ENCODE results near the gene TMEM43. TPM values are rescaled to one million over a fixed set of nuclear protein-coding genes. Genes with fewer than 3 reads are reported as not detected.
"Not testable (repeated sequence)": the region's sequence is repeated elsewhere in the genome, so short reads cannot be mapped to it uniquely, and the experiment has no call there.

The TMEM43 gene
- total and polyA plus RNA-seq, 12 donors = 23.9 to 98.0 (median 38.2) TPM

GRCh38 chr3:14118400-14119381 lies 6.2 kb upstream of the TMEM43 start:
- 73 to 75% methylated on average over 13 of the region's 13 CpGs for WGBS, 2 donors
- no peak overlapping the region for H3K4me3 ChIP-seq
- TF ChIP-seq CTCF (IDR thresholded peaks at IDR 0.05) = no peak
- no peak overlapping the region for H3K27ac ChIP-seq
- ATAC-seq (peak in 1 of 8 donors; percentile 28), DNase-seq (no peak)
- intact Hi-C loops (cut with DNase I) = loop anchor here in 2 of 10 donors (5.0 to 10.0 kb wide), 2 partner anchors 221 to 224 kb away; no protein-coding TSS in a partner anchor
- H3K27me3 ChIP-seq = no peaks in the 10 kb centered on the region
- peaks cover 0 to 63% (median 26%) of the 10 kb centered on the region in 9 donors for H3K36me3 ChIP-seq
- no peaks in the 10 kb centered on the region for H3K9me3 ChIP-seq
- peaks cover 4 to 30% (median 15%) of the 10 kb centered on the region in 9 donors for H3K4me1 ChIP-seq

- H3K9me3 ChIP-seq = no peaks in the 10 kb centered on the region
- intact Hi-C loops (cut with DNase I) = loop anchor here in 7 of 10 donors (5.0 to 10.0 kb wide), 3 partner anchors 222 to 465 kb away; no protein-coding TSS in a partner anchor
- H3K27me3 ChIP-seq = no peaks in the 10 kb centered on the region
- peaks cover 0 to 54% (median 18%) of the 10 kb centered on the region in 9 donors for H3K36me3 ChIP-seq
- H3K27ac ChIP-seq = no peak overlapping the region
- DNase-seq (no peak), ATAC-seq (no peak)
- no peak for TF ChIP-seq CTCF (IDR thresholded peaks at IDR 0.05)
- WGBS, 2 donors = 88 to 93% methylated on average over 2 of the region's 2 CpGs
- H3K4me3 ChIP-seq = no peak overlapping the region
- peaks cover 5 to 34% (median 20%) of the 10 kb centered on the region in 9 donors for H3K4me1 ChIP-seq
Observed at GRCh38 chr3:14119651-14120050, 5.2 kb upstream of the TMEM43 start.

GRCh38 chr3:14120111-14120920 lies 4.5 kb upstream of the TMEM43 start:
- intact Hi-C loops (cut with DNase I) = loop anchor here in 5 of 10 donors (5.0 to 10.0 kb wide), 3 partner anchors 223 to 466 kb away; no protein-coding TSS in a partner anchor
- no peak for ATAC-seq
- Histone ChIP-seq H3K27ac (no peak overlapping the region), H3K27me3 (no peaks in the 10 kb centered on the region), H3K4me3 (no peak overlapping the region), H3K9me3 (no peaks in the 10 kb centered on the region), H3K36me3 (peaks cover 0 to 47% (median 11%) of the 10 kb centered on the region in 9 donors), H3K4me1 (peaks cover 5 to 34% (median 23%) of the 10 kb centered on the region in 9 donors)
- no peak for TF ChIP-seq CTCF (IDR thresholded peaks at IDR 0.05)
- WGBS, 2 donors = 95 to 96% methylated on average over 11 of the region's 11 CpGs
- DNase-seq = no peak

GRCh38 chr3:14120921-14121448 lies 3.9 kb upstream of the TMEM43 start:
- not testable (repeated sequence) for H3K27ac ChIP-seq, H3K27me3 ChIP-seq, H3K4me3 ChIP-seq, DNase-seq, ATAC-seq, H3K9me3 ChIP-seq
- intact Hi-C loops (cut with DNase I) = loop anchor here in 5 of 10 donors (5.0 to 10.0 kb wide), 3 partner anchors 224 to 466 kb away; no protein-coding TSS in a partner anchor
- Histone ChIP-seq H3K36me3 (peaks cover 0 to 41% (median 8%) of the 10 kb centered on the region in 9 donors), H3K4me1 (peaks cover 5 to 40% (median 30%) of the 10 kb centered on the region in 9 donors)
- WGBS, 2 donors = 95 to 96% methylated on average over 2 of the region's 2 CpGs
